CD14-positive monocyte (primary cell): Measurements from ENCODE around the gene SPATA45. TPM values are rescaled to one million over a fixed set of nuclear protein-coding genes. Genes with fewer than 3 reads are reported as not detected.

ENCODE experiments used
- DNase-seq, 3 donors: peaks; one replicate each; pipeline ENCODE4 v3.0.0-alpha.2; 2011 to 2022
- H2AFZ ChIP-seq: 2 replicates; pipeline ENCODE4 v1.6.0; 2012; ENCODE audit warnings: mild to moderate bottlenecking, low read depth, low read length, inconsistent platforms; ENCODE audit not compliant: insufficient read depth, poor library complexity, severe bottlenecking
- H3K27ac ChIP-seq, 2 donors: 1 replicate in 1 of 2; 2 replicates in 1 of 2; pipeline ENCODE4 v1.5.1; 2012 to 2013; ENCODE audit warnings: low read length in 2 of 2, control low read depth in 1 of 2, inconsistent platforms in 1 of 2, low read depth in 1 of 2, mild to moderate bottlenecking in 1 of 2
- H3K27me3 ChIP-seq, 2 donors: one replicate each; pipeline versions ENCODE4 v1.6.0 to v1.6.1; 2011 to 2013; ENCODE audit warnings: low read length in 2 of 2; ENCODE audit not compliant: control insufficient read depth in 2 of 2, insufficient read depth in 2 of 2
- H3K36me3 ChIP-seq, 2 donors: replicated peaks in 1 of 2; 1 replicate in 1 of 2; 2 replicates in 1 of 2; pipeline versions ENCODE4 v1.5.1 to v1.6.1; 2012 to 2013; ENCODE audit warnings: low read length in 2 of 2, control low read depth in 1 of 2, inconsistent platforms in 1 of 2, mild to moderate bottlenecking in 1 of 2; ENCODE audit not compliant: insufficient read depth in 2 of 2, control insufficient read depth in 1 of 2
- H3K4me1 ChIP-seq, 2 donors: 1 replicate in 1 of 2; 2 replicates in 1 of 2; pipeline versions ENCODE4 v1.5.1 to v1.6.1; 2012 to 2013; ENCODE audit warnings: low read length in 2 of 2, control low read depth in 1 of 2, inconsistent platforms in 1 of 2, mild to moderate bottlenecking in 1 of 2, moderate library complexity in 1 of 2; ENCODE audit not compliant: insufficient read depth in 2 of 2, control insufficient read depth in 1 of 2
- H3K4me2 ChIP-seq: replicated peaks from 2 replicates; pipeline ENCODE3; 2012; ENCODE audit warnings: low read length, moderate library complexity, mild to moderate bottlenecking; ENCODE audit not compliant: poor library complexity, severe bottlenecking; ENCODE audit errors: extremely low read depth
- H3K4me3 ChIP-seq, 3 experiments: fragments of 200-600 bp in 1 of 3; sonication (generic) in 1 of 3; replicated peaks in 1 of 3; 1 replicate in 2 of 3; 2 replicates in 1 of 3; pipeline ENCODE4 v1.5.1; 2011 to 2013; ENCODE audit warnings: low read length in 3 of 3, mild to moderate bottlenecking in 3 of 3, control low read depth in 2 of 3, low read depth in 2 of 3, inconsistent platforms in 1 of 3, moderate library complexity in 1 of 3
- H3K79me2 ChIP-seq: 2 replicates; pipeline ENCODE4 v1.6.0; 2012; ENCODE audit warnings: mild to moderate bottlenecking, control low read depth, inconsistent platforms, low read length, moderate library complexity; ENCODE audit not compliant: insufficient read depth
- H3K9ac ChIP-seq: 2 replicates; pipeline ENCODE4 v1.6.0; 2017; ENCODE audit warnings: low read length, mild to moderate bottlenecking; ENCODE audit not compliant: insufficient read depth, poor library complexity, severe bottlenecking
- H3K9me3 ChIP-seq, 2 donors: replicated peaks in 1 of 2; 1 replicate in 1 of 2; 2 replicates in 1 of 2; pipeline versions ENCODE4 v1.5.1 to v1.6.1; 2012 to 2013; ENCODE audit warnings: low read length in 2 of 2, control low read depth in 1 of 2; ENCODE audit not compliant: control insufficient read depth in 1 of 2, insufficient read depth in 1 of 2
- H4K20me1 ChIP-seq: 2 replicates; pipeline ENCODE4 v1.6.0; 2012; ENCODE audit warnings: mild to moderate bottlenecking, low read length, control low read depth, moderate library complexity; ENCODE audit not compliant: insufficient read depth
- H3K27ac Mint-ChIP-seq, 7 donors: one replicate each; pipeline ENCODE4 v1.8.0; 2020; ENCODE audit warnings: mild to moderate bottlenecking in 7 of 7, mixed read lengths in 7 of 7, moderate library complexity in 6 of 7, inconsistent platforms in 2 of 7
- H3K27me3 Mint-ChIP-seq, 3 donors: one replicate each; pipeline ENCODE4 v1.8.0; 2021 to 2022; ENCODE audit warnings: low read depth in 3 of 3, mild to moderate bottlenecking in 3 of 3, mixed read lengths in 3 of 3, moderate library complexity in 3 of 3, inconsistent platforms in 1 of 3
- H3K36me3 Mint-ChIP-seq, 2 donors: one replicate each; pipeline ENCODE4 v1.8.0; 2020; ENCODE audit warnings: mixed read lengths in 2 of 2, inconsistent platforms in 1 of 2, mild to moderate bottlenecking in 1 of 2
- H3K4me1 Mint-ChIP-seq: one replicate; pipeline ENCODE4 v1.8.0; 2020; ENCODE audit warnings: mild to moderate bottlenecking, mixed read lengths
- H3K4me3 Mint-ChIP-seq, 2 donors: one replicate each; pipeline ENCODE4 v1.8.0; 2020; ENCODE audit warnings: mild to moderate bottlenecking in 2 of 2, mixed read lengths in 2 of 2, moderate library complexity in 1 of 2
- H3K9me3 Mint-ChIP-seq, 7 donors: one replicate each; pipeline ENCODE4 v1.8.0; 2020 to 2022; ENCODE audit warnings: mixed read lengths in 7 of 7, mild to moderate bottlenecking in 6 of 7, moderate library complexity in 6 of 7, inconsistent platforms in 2 of 7
- CTCF ChIP-seq: fragments of 200-600 bp; IDR thresholded peaks from one replicate; pipeline ENCODE4 v1.8.0; 2022; ENCODE audit warnings: antibody characterized with exemption, mild to moderate bottlenecking
- WGBS: methylation state at CpG from one replicate; pipeline ENCODE4 v1.1.5; 2013; ENCODE audit warnings: missing lambda C conversion rate; ENCODE audit not compliant: insufficient coverage; 5-methylcytosine and 5-hydroxymethylcytosine counted together
- intact Hi-C, 2 donors: fragments of 100-400 bp; cut with micrococcal nuclease; formaldehyde crosslinking; loops; one replicate each; pipeline versions ENCODE4 v1.15.0 to v1.15.1; 2023
- polyA plus RNA-seq, 3 donors: library from polyadenylated mRNA; depleted of rRNA in 1 of 3; unstranded in 2 of 3; stranded (reverse) in 1 of 3; fragments of 300-500 nt in 2 of 3; fragments of >200 nt in 1 of 3; fragmentation: Illumina TruSeq in 2 of 3; gene quantifications; 1 replicate in 2 of 3; 2 replicates in 1 of 3; pipeline ENCODE4 v1.2.3, GENCODE V29; 2012 to 2021

The SPATA45 gene
- polyA plus RNA-seq, 3 donors, result 0.29 TPM; not detected in 2

- peaks cover 53% of the 10 kb centered on the region in 2 donors for H3K4me1 ChIP-seq
- DNase-seq, result peak; percentile 93 to 95 (median 95)
- peak within 1 kb of the TSS; percentile 96 to 98 for H3K27ac ChIP-seq
- intact Hi-C loops, result loop anchor here (5.0 to 10.0 kb wide), 5 partner anchors 40 to 223 kb away; partner anchors contain the start of genes FLVCR1 (in 2 of the 2) and ANGEL2 (in 1 of the 2)
- H3K4me2 ChIP-seq, result peak within 1 kb of the TSS; percentile 94
- WGBS, result under 1% methylated on average over 45 of the region's 46 CpGs
- H3K79me2 ChIP-seq, result peaks cover 67% of the 10 kb centered on the region
- H3K9me3 ChIP-seq, result no peaks in the 10 kb centered on the region
- H3K4me1 Mint-ChIP-seq, result peaks cover 38% of the 10 kb centered on the region
- peak within 1 kb of the TSS; percentile 84 to 96 (median 92) for H3K4me3 ChIP-seq
- H3K27ac Mint-ChIP-seq, result peak within 1 kb of the TSS; percentile 97 to 100 (median 98)
- H3K9me3 Mint-ChIP-seq, result peaks cover 0 to 7% (median 0%) of the 10 kb centered on the region in 7 donors
- peaks cover 15 to 20% of the 10 kb centered on the region in 2 donors for H3K36me3 Mint-ChIP-seq
- no peaks in the 10 kb centered on the region for H3K27me3 Mint-ChIP-seq
- peaks cover 5 to 13% of the 10 kb centered on the region in 2 donors for H3K36me3 ChIP-seq
- no peak for TF ChIP-seq CTCF
- H3K9ac ChIP-seq, result peak within 1 kb of the TSS; percentile 87
- peak within 1 kb of the TSS; percentile 95 for H2AFZ ChIP-seq
- no peaks in the 10 kb centered on the region for H4K20me1 ChIP-seq
- H3K4me3 Mint-ChIP-seq, result peak within 1 kb of the TSS; percentile 97 to 100
- H3K27me3 ChIP-seq, result no peaks in the 10 kb centered on the region
Observed at GRCh38 chr1:212791676-212792395, 55.6 kb downstream of the SPATA45 start, which contains the start of the genes NSL1 and TATDN3. NSL1 (minus strand) TSS chr1:212791777; CDS start chr1:212791763, 14 bp downstream. TATDN3 (plus strand) TSS chr1:212791894; CDS start chr1:212791922, 28 bp downstream.

- Histone ChIP-seq H3K27ac (peak overlapping the region; percentile 96 to 98), H3K79me2 (peaks cover 73% of the 10 kb centered on the region), H4K20me1 (no peaks in the 10 kb centered on the region), H2AFZ (peak overlapping the region; percentile 95), H3K27me3 (no peaks in the 10 kb centered on the region), H3K4me2 (peak overlapping the region; percentile 94), H3K9ac (peak overlapping the region; percentile 87), H3K36me3 (peaks cover 10 to 14% of the 10 kb centered on the region in 2 donors), H3K9me3 (no peaks in the 10 kb centered on the region), H3K4me1 (peaks cover 53% of the 10 kb centered on the region in 2 donors), H3K4me3 (peak overlapping the region; percentile 84 to 96 (median 92))
- Mint-ChIP-seq H3K27ac (peak overlapping the region; percentile 97 to 100 (median 98)), H3K36me3 (peaks cover 18 to 21% of the 10 kb centered on the region in 2 donors), H3K4me1 (peaks cover 38% of the 10 kb centered on the region), H3K27me3 (no peaks in the 10 kb centered on the region), H3K9me3 (peaks cover 0 to 7% (median 0%) of the 10 kb centered on the region in 7 donors), H3K4me3 (peak overlapping the region; percentile 97 to 100)
- intact Hi-C loops, result loop anchor here (5.0 to 10.0 kb wide), 5 partner anchors 39 to 224 kb away; partner anchors contain the start of genes FLVCR1 (in 2 of the 2) and ANGEL2 (in 1 of the 2)
- TF ChIP-seq CTCF, result no peak
- DNase-seq, result peak in 2 of 3 donors; percentile 47 to 70
- 0% methylated on average over 20 of the region's 22 CpGs for WGBS
Observed at GRCh38 chr1:212791261-212791675, 56.2 kb downstream of the SPATA45 start.
